Hematopoietic multipotent progenitor cell treated with erythropoietin and hydrocortisone succinate and interleukin-3 and kit ligand, for 6 days (in vitro differentiated cells): ENCODE results near the gene BHLHE40.

Experiments used
- DNase-seq: peaks from one replicate; pipeline ENCODE4 v3.0.0-alpha.2; 2015

Gene BHLHE40

GRCh38 chr3:5002871-5003247 is 23.6 kb downstream of the BHLHE40 start:
- DNase-seq: no peak

GRCh38 chr3:5004319-5005152 is 25.3 kb downstream of the BHLHE40 start:
- DNase-seq: no peak

GRCh38 chr3:5005367-5005766 is 26.1 kb downstream of the BHLHE40 start:
- DNase-seq: no peak

- DNase-seq: peak; percentile 25
Measured at GRCh38 chr3:5006755-5007202, 27.5 kb downstream of the BHLHE40 start.

GRCh38 chr3:5007873-5008272 is 28.6 kb downstream of the BHLHE40 start:
- no peak for DNase-seq

GRCh38 chr3:5009506-5010109 is 30.4 kb downstream of the BHLHE40 start:
- no peak for DNase-seq

- no peak for DNase-seq
Measured at GRCh38 chr3:5010140-5010539, 30.9 kb downstream of the BHLHE40 start.

- DNase-seq: no peak
Measured at GRCh38 chr3:5010706-5011554, 31.7 kb downstream of the BHLHE40 start.

- peak; percentile 80 for DNase-seq
Measured at GRCh38 chr3:5011555-5012256, 32.5 kb downstream of the BHLHE40 start.

- DNase-seq: peak; percentile 29
Measured at GRCh38 chr3:5012367-5012766, 33.1 kb downstream of the BHLHE40 start.

- DNase-seq: peak; percentile 94
Measured at GRCh38 chr3:5013021-5013906, 34.0 kb downstream of the BHLHE40 start.

- DNase-seq: no peak
Measured at GRCh38 chr3:5014391-5014790, 35.2 kb downstream of the BHLHE40 start.

- no peak for DNase-seq
Measured at GRCh38 chr3:5015056-5015455, 35.8 kb downstream of the BHLHE40 start.

GRCh38 chr3:5016211-5017161 is 37.2 kb downstream of the BHLHE40 start:
- peak; percentile 86 for DNase-seq

GRCh38 chr3:5017925-5018531 is 38.8 kb downstream of the BHLHE40 start:
- DNase-seq: peak; percentile 89

GRCh38 chr3:5019411-5020241 is 40.4 kb downstream of the BHLHE40 start:
- DNase-seq: peak; percentile 90

GRCh38 chr3:5020242-5020722 is 41.0 kb downstream of the BHLHE40 start:
- DNase-seq: peak; percentile 46

- no peak for DNase-seq
Measured at GRCh38 chr3:5021116-5022092, 42.2 kb downstream of the BHLHE40 start.
